Measurements from ENCODE around the gene RAC3. TPM values are rescaled to one million over a fixed set of nuclear protein-coding genes. Genes with fewer than 3 reads are reported as not detected.

The RAC3 gene
- total RNA-seq, 1 donor from 2014 or later, result 12.1 TPM

GRCh38 chr17:82043507-82043906, 12.0 kb downstream of the RAC3 start:
- Mint-ChIP-seq H3K27me3 (peaks cover 2% of the 10 kb centered on the region), H3K4me3 (no peak overlapping the region), H3K9me3 (no peaks in the 10 kb centered on the region), H3K36me3 (ENCODE audit: low read depth) (peaks cover 6% of the 10 kb centered on the region), H3K4me1 (peaks cover 11% of the 10 kb centered on the region), H3K27ac (no peak overlapping the region)
- no peak for DNase-seq
- intact Hi-C loops (cut with micrococcal nuclease), result no loop called here

- no peak overlapping the region for H3K4me3 Mint-ChIP-seq
- no peak for DNase-seq
- intact Hi-C loops (cut with micrococcal nuclease), result no loop called here
- H3K36me3 Mint-ChIP-seq (ENCODE audit: low read depth), result peaks cover 6% of the 10 kb centered on the region
- peaks cover 14% of the 10 kb centered on the region for H3K4me1 Mint-ChIP-seq
- H3K9me3 Mint-ChIP-seq, result no peaks in the 10 kb centered on the region
- no peaks in the 10 kb centered on the region for H3K27me3 Mint-ChIP-seq
- H3K27ac Mint-ChIP-seq, result no peak overlapping the region
Measured at GRCh38 chr17:82045936-82046484, 14.5 kb downstream of the RAC3 start.

- Mint-ChIP-seq H3K4me3 (no peak overlapping the region), H3K36me3 (ENCODE audit: low read depth) (peaks cover 6% of the 10 kb centered on the region), H3K9me3 (no peaks in the 10 kb centered on the region), H3K27ac (no peak overlapping the region), H3K27me3 (no peaks in the 10 kb centered on the region), H3K4me1 (peaks cover 14% of the 10 kb centered on the region)
- DNase-seq, result no peak
- intact Hi-C loops (cut with micrococcal nuclease), result no loop called here
Measured at GRCh38 chr17:82046903-82047302, 15.4 kb downstream of the RAC3 start.

GRCh38 chr17:82047379-82047778, 15.9 kb downstream of the RAC3 start:
- Mint-ChIP-seq H3K27me3 (no peaks in the 10 kb centered on the region), H3K9me3 (no peaks in the 10 kb centered on the region), H3K36me3 (ENCODE audit: low read depth) (peaks cover 6% of the 10 kb centered on the region), H3K27ac (no peak overlapping the region), H3K4me3 (no peak overlapping the region), H3K4me1 (peaks cover 14% of the 10 kb centered on the region)
- intact Hi-C loops (cut with micrococcal nuclease), result no loop called here
- DNase-seq, result no peak

- Mint-ChIP-seq H3K9me3 (no peaks in the 10 kb centered on the region), H3K36me3 (ENCODE audit: low read depth) (peaks cover 6% of the 10 kb centered on the region), H3K4me1 (peaks cover 16% of the 10 kb centered on the region), H3K4me3 (no peak overlapping the region), H3K27ac (no peak overlapping the region), H3K27me3 (no peaks in the 10 kb centered on the region)
- DNase-seq, result no peak
- intact Hi-C loops (cut with micrococcal nuclease), result no loop called here
Measured at GRCh38 chr17:82047914-82048570, 16.6 kb downstream of the RAC3 start.

- no peak for DNase-seq
- Mint-ChIP-seq H3K4me1 (peaks cover 16% of the 10 kb centered on the region), H3K36me3 (ENCODE audit: low read depth) (peaks cover 6% of the 10 kb centered on the region), H3K9me3 (no peaks in the 10 kb centered on the region), H3K4me3 (no peak overlapping the region), H3K27ac (no peak overlapping the region), H3K27me3 (no peaks in the 10 kb centered on the region)
- intact Hi-C loops (cut with micrococcal nuclease), result no loop called here
Measured at GRCh38 chr17:82048571-82048971, 17.1 kb downstream of the RAC3 start.

GRCh38 chr17:82049106-82049505, 17.6 kb downstream of the RAC3 start:
- no peak overlapping the region for H3K4me3 Mint-ChIP-seq
- no peaks in the 10 kb centered on the region for H3K27me3 Mint-ChIP-seq
- peaks cover 16% of the 10 kb centered on the region for H3K4me1 Mint-ChIP-seq
- H3K36me3 Mint-ChIP-seq (ENCODE audit: low read depth), result peaks cover 6% of the 10 kb centered on the region
- H3K27ac Mint-ChIP-seq, result no peak overlapping the region
- no peaks in the 10 kb centered on the region for H3K9me3 Mint-ChIP-seq
- no peak for DNase-seq
- intact Hi-C loops (cut with micrococcal nuclease), result no loop called here

GRCh38 chr17:82049521-82049971, 18.1 kb downstream of the RAC3 start:
- no peaks in the 10 kb centered on the region for H3K27me3 Mint-ChIP-seq
- H3K4me1 Mint-ChIP-seq, result peaks cover 16% of the 10 kb centered on the region
- no peak for DNase-seq
- H3K27ac Mint-ChIP-seq, result no peak overlapping the region
- H3K4me3 Mint-ChIP-seq, result peak overlapping the region; percentile 90
- no peaks in the 10 kb centered on the region for H3K9me3 Mint-ChIP-seq
- intact Hi-C loops (cut with micrococcal nuclease), result no loop called here
- peaks cover 6% of the 10 kb centered on the region for H3K36me3 Mint-ChIP-seq (ENCODE audit: low read depth)

- Mint-ChIP-seq H3K36me3 (ENCODE audit: low read depth) (peaks cover 9% of the 10 kb centered on the region), H3K27me3 (no peaks in the 10 kb centered on the region), H3K27ac (peak overlapping the region; percentile 91), H3K9me3 (no peaks in the 10 kb centered on the region), H3K4me3 (peak overlapping the region; percentile 90), H3K4me1 (peaks cover 16% of the 10 kb centered on the region)
- DNase-seq, result no peak
- intact Hi-C loops (cut with micrococcal nuclease), result loop anchor here (2.0 kb wide), 1 partner anchor 13 kb away; the partner anchor contains the start of gene DCXR
Measured at GRCh38 chr17:82050152-82050760, 18.8 kb downstream of the RAC3 start.

GRCh38 chr17:82050761-82051641, 19.5 kb downstream of the RAC3 start:
- Mint-ChIP-seq H3K27ac (peak overlapping the region; percentile 91), H3K4me3 (peak overlapping the region; percentile 90), H3K9me3 (no peaks in the 10 kb centered on the region), H3K36me3 (ENCODE audit: low read depth) (peaks cover 10% of the 10 kb centered on the region), H3K27me3 (no peaks in the 10 kb centered on the region), H3K4me1 (peaks cover 16% of the 10 kb centered on the region)
- DNase-seq, result no peak
- intact Hi-C loops (cut with micrococcal nuclease), result loop anchor here (1.0 to 2.0 kb wide), 2 partner anchors 14 to 15 kb away; partner anchors contain the start of gene DCXR

- Mint-ChIP-seq H3K4me1 (peaks cover 16% of the 10 kb centered on the region), H3K36me3 (ENCODE audit: low read depth) (peaks cover 14% of the 10 kb centered on the region), H3K27me3 (no peaks in the 10 kb centered on the region), H3K4me3 (peak within 1 kb of the TSS; percentile 90), H3K9me3 (no peaks in the 10 kb centered on the region), H3K27ac (peak within 1 kb of the TSS; percentile 91)
- intact Hi-C loops (cut with micrococcal nuclease), result loop anchor here (1.0 to 2.0 kb wide), 2 partner anchors 14 to 15 kb away; partner anchors contain the start of gene DCXR
- DNase-seq, result peak; percentile 95
Measured at GRCh38 chr17:82051776-82052637, 20.5 kb downstream of the RAC3 start, which contains the start of the genes GPS1 and RFNG. GPS1 (plus strand) TSS chr17:82051898; CDS start chr17:82051932, 34 bp downstream. RFNG (minus strand) TSS chr17:82051811; CDS start chr17:82051766, 45 bp downstream.

GRCh38 chr17:82052638-82053059, 21.2 kb downstream of the RAC3 start:
- intact Hi-C loops (cut with micrococcal nuclease), result no loop called here
- Mint-ChIP-seq H3K4me3 (peak overlapping the region; percentile 82), H3K36me3 (ENCODE audit: low read depth) (peaks cover 11% of the 10 kb centered on the region), H3K9me3 (no peaks in the 10 kb centered on the region), H3K27ac (peak overlapping the region; percentile 65), H3K4me1 (peaks cover 10% of the 10 kb centered on the region), H3K27me3 (no peaks in the 10 kb centered on the region)
- no peak for DNase-seq

- intact Hi-C loops (cut with micrococcal nuclease), result no loop called here
- Mint-ChIP-seq H3K27ac (no peak overlapping the region), H3K4me3 (peak overlapping the region; percentile 82), H3K36me3 (ENCODE audit: low read depth) (peaks cover 13% of the 10 kb centered on the region), H3K4me1 (peaks cover 10% of the 10 kb centered on the region), H3K9me3 (no peaks in the 10 kb centered on the region), H3K27me3 (no peaks in the 10 kb centered on the region)
- DNase-seq, result no peak
Measured at GRCh38 chr17:82053130-82053529, 21.7 kb downstream of the RAC3 start.
